Loucy (cell line): ENCODE data around the gene PPRC1.

Source experiments
- CTCF ChIP-seq: fragments of 200-600 bp; sonication (generic); conservative IDR thresholded peaks from 2 replicates; pipeline ENCODE4 v1.5.1; 2014; ENCODE audit warnings: mild to moderate bottlenecking, antibody characterized with exemption, low read length
- EZH2phosphoT487 ChIP-seq: fragments of 200-600 bp; IDR thresholded peaks from 2 replicates; pipeline ENCODE4 v1.6.1; 2018; ENCODE audit warnings: antibody characterized with exemption, mild to moderate bottlenecking, moderate library complexity, borderline replicate concordance

DNA sequence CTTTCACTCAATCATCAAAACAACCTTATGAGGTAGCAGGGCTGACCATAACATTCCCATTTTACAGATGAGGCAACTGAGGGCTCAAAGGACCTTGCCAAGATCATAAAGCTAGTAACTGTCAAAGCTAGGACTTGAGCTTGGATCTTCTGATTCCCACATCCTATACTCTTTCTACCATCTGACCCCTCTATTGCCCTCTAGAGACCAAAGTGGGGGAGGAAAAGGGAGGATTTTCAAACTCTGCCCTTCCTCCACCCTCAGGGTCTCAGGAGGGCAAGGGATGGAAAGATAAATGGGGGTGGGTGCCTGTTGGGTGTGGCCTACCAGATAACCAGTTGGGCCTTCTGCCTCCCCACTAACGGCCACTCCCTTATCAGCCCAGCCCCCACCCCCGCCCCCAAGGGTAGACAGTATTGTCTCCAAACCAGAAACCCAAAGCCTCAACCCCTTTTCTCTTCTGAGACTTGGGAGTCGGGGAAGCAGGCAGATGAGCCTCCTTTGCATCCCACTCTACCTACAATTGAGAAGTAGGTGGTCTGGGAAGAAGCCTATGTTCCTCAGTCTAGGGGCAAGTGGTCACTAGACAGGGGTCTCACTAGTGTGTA is 20.5 kb upstream of the PPRC1 start:
- TF ChIP-seq CTCF, result peak; percentile 53
- no peak for TF ChIP-seq EZH2phosphoT487
